ENCODE measurements around the gene KCNQ2. TPM values are rescaled to one million over a fixed set of nuclear protein-coding genes. Genes with fewer than 3 reads are reported as not detected.

The KCNQ2 gene
- total and polyA plus RNA-seq, 2 experiments from 2014 or later = 68.5 to 92.4 TPM

DNA sequence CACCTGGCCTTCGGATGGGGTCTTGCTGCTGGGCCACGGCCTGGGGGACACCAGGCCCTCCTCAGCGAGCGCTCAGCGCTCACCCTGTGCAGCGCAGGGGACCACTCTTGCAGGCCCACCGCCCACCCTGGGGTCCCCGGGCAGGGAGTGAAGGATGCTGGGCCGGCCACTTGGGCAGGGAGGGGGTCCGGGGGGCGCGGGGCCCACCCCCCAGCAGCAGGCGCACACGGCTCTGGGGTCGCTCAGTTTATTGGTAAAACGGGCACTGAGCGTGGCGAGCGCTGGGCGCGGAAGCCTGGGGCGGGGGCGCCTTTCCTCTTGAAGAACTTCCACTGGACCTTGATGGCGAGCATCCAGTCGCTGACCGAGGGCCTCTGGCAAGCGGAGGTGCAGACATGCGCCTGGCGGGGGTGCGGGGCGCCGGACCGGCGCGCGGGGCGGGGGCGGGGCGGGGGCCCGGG, 15.4 kb upstream of the KCNQ2 start (continued):
- TF ChIP-seq, protein P1, sequence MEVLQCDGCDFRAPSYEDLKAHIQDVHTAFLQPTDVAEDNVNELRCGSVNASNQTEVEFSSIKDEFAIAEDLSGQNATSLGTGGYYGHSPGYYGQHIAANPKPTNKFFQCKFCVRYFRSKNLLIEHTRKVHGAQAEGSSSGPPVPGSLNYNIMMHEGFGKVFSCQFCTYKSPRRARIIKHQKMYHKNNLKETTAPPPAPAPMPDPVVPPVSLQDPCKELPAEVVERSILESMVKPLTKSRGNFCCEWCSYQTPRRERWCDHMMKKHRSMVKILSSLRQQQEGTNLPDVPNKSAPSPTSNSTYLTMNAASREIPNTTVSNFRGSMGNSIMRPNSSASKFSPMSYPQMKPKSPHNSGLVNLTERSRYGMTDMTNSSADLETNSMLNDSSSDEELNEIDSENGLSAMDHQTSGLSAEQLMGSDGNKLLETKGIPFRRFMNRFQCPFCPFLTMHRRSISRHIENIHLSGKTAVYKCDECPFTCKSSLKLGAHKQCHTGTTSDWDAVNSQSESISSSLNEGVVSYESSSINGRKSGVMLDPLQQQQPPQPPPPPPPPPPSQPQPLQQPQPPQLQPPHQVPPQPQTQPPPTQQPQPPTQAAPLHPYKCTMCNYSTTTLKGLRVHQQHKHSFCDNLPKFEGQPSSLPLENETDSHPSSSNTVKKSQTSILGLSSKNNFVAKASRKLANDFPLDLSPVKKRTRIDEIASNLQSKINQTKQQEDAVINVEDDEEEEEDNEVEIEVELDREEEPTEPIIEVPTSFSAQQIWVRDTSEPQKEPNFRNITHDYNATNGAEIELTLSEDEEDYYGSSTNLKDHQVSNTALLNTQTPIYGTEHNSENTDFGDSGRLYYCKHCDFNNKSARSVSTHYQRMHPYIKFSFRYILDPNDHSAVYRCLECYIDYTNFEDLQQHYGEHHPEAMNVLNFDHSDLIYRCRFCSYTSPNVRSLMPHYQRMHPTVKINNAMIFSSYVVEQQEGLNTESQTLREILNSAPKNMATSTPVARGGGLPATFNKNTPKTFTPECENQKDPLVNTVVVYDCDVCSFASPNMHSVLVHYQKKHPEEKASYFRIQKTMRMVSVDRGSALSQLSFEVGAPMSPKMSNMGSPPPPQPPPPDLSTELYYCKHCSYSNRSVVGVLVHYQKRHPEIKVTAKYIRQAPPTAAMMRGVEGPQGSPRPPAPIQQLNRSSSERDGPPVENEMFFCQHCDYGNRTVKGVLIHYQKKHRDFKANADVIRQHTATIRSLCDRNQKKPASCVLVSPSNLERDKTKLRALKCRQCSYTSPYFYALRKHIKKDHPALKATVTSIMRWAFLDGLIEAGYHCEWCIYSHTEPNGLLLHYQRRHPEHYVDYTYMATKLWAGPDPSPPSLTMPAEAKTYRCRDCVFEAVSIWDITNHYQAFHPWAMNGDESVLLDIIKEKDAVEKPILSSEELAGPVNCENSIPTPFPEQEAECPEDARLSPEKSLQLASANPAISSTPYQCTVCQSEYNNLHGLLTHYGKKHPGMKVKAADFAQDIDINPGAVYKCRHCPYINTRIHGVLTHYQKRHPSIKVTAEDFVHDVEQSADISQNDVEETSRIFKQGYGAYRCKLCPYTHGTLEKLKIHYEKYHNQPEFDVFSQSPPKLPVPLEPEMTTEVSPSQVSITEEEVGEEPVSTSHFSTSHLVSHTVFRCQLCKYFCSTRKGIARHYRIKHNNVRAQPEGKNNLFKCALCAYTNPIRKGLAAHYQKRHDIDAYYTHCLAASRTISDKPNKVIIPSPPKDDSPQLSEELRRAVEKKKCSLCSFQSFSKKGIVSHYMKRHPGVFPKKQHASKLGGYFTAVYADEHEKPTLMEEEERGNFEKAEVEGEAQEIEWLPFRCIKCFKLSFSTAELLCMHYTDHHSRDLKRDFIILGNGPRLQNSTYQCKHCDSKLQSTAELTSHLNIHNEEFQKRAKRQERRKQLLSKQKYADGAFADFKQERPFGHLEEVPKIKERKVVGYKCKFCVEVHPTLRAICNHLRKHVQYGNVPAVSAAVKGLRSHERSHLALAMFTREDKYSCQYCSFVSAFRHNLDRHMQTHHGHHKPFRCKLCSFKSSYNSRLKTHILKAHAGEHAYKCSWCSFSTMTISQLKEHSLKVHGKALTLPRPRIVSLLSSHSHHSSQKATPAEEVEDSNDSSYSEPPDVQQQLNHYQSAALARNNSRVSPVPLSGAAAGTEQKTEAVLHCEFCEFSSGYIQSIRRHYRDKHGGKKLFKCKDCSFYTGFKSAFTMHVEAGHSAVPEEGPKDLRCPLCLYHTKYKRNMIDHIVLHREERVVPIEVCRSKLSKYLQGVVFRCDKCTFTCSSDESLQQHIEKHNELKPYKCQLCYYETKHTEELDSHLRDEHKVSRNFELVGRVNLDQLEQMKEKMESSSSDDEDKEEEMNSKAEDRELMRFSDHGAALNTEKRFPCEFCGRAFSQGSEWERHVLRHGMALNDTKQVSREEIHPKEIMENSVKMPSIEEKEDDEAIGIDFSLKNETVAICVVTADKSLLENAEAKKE (CRISPR knock-in tag; IDR thresholded peaks at IDR 0.05) = no peak
- TF ChIP-seq, protein P2, sequence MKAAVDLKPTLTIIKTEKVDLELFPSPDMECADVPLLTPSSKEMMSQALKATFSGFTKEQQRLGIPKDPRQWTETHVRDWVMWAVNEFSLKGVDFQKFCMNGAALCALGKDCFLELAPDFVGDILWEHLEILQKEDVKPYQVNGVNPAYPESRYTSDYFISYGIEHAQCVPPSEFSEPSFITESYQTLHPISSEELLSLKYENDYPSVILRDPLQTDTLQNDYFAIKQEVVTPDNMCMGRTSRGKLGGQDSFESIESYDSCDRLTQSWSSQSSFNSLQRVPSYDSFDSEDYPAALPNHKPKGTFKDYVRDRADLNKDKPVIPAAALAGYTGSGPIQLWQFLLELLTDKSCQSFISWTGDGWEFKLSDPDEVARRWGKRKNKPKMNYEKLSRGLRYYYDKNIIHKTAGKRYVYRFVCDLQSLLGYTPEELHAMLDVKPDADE (IDR thresholded peaks at IDR 0.05) = no peak
- no peak for TF ChIP-seq CREB1 (CRISPR knock-in tag; IDR thresholded peaks at IDR 0.05; ENCODE audit: low read depth)
- no peak for TF ChIP-seq STAT1 (IDR thresholded peaks at IDR 0.05; ENCODE audit: unreplicated experiment)
- no peak for TF ChIP-seq POLR2AphosphoS5 (IDR thresholded peaks at IDR 0.05; ENCODE audit: low read depth)

DNA sequence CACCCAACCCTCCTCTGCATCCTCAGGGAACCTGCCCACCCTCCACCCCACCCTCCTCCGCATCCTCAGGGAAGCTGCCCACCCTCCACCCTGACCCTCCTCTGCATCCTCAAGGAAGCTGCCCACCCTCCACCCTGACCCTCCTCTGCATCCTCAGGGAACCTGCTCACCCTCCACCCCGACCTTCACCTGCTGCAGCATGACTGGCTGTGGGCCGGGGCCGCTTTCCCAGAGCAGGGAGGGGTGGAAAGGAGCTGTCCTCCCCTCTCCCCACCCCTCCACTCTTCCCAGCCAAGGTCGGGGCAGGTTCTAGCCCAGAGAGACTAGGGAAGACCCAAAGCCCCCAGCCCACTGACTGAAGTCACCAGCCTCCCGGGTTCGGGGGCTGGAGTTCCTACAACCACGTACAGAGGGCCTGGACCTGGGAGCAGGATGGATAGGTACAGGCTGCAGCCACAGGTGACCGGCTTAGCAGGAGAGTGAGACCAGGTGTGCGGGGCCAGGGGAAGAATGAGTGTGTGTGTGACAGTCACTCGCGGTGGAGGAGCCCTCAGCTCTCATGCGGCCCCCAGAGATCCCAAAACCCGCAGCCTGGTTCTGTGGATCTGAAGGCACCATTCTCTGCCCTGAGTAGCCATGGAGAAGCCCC, 14.8 kb upstream of the KCNQ2 start:
- DNase-seq (ENCODE audit: low spot score) = no peak
- peak overlapping the region; percentile 79 for H3K4me2 ChIP-seq
- no peak for TF ChIP-seq ZNF114 (CRISPR knock-in tag; IDR thresholded peaks at IDR 0.05)
- TF ChIP-seq, protein P3, sequence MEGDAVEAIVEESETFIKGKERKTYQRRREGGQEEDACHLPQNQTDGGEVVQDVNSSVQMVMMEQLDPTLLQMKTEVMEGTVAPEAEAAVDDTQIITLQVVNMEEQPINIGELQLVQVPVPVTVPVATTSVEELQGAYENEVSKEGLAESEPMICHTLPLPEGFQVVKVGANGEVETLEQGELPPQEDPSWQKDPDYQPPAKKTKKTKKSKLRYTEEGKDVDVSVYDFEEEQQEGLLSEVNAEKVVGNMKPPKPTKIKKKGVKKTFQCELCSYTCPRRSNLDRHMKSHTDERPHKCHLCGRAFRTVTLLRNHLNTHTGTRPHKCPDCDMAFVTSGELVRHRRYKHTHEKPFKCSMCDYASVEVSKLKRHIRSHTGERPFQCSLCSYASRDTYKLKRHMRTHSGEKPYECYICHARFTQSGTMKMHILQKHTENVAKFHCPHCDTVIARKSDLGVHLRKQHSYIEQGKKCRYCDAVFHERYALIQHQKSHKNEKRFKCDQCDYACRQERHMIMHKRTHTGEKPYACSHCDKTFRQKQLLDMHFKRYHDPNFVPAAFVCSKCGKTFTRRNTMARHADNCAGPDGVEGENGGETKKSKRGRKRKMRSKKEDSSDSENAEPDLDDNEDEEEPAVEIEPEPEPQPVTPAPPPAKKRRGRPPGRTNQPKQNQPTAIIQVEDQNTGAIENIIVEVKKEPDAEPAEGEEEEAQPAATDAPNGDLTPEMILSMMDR (conservative IDR thresholded peaks at IDR 0.05; ENCODE audit: low read depth in 2 of 2) = no peak
- TF ChIP-seq EZH2 (IDR thresholded peaks at IDR 0.05; ENCODE audit: low read depth, unreplicated experiment) = no peak
- TF ChIP-seq NANOG (IDR thresholded peaks at IDR 0.05; ENCODE audit: borderline replicate concordance) = no peak
- no peak for TF ChIP-seq JUNB (IDR thresholded peaks at IDR 0.05; ENCODE audit: unreplicated experiment)

More for the DNA sequence above, 14.8 kb upstream of the KCNQ2 start:
- Histone ChIP-seq H3F3A (replicated peaks; ENCODE audit: low read depth) (no peaks in the 10 kb centered on the region), H2AFZ (no peak overlapping the region), H3K4me1 (ENCODE audit: insufficient read depth) (no peaks in the 10 kb centered on the region; the same call in 1 of the 2 replicates), H4K20me1 (replicated peaks; ENCODE audit: insufficient read depth) (no peaks in the 10 kb centered on the region), H3K79me2 (replicated peaks; ENCODE audit: insufficient read depth) (no peaks in the 10 kb centered on the region), H3K36me3 (ENCODE audit: insufficient read depth) (no peaks in the 10 kb centered on the region), H3K27me3 (ENCODE audit: insufficient read depth) (peaks cover 27% of the 10 kb centered on the region), H3K9me2 (ENCODE audit: insufficient read depth) (0 out of 2 replicates have a peak, but pooled peaks cover 5% of the 10 kb centered on the region), H3K4me3 (peak overlapping the region; percentile 51), H3K27ac (ENCODE audit: low read depth) (no peak overlapping the region)
- H3K36me3 Mint-ChIP-seq (ENCODE audit: low read depth) = peaks cover 13% of the 10 kb centered on the region
- H3K9me3 Mint-ChIP-seq = peaks cover 4% of the 10 kb centered on the region; the same call in 2 of the 3 replicates
- no peak overlapping the region for H3K27ac Mint-ChIP-seq
- ATAC-seq = peak; percentile 6
- peak overlapping the region; percentile 56 for H3K4me3 Mint-ChIP-seq
- peaks cover 13% of the 10 kb centered on the region for H3K4me1 Mint-ChIP-seq
- H3K27me3 Mint-ChIP-seq (ENCODE audit: insufficient read depth, low read depth, poor library complexity) = peaks cover 39% of the 10 kb centered on the region

Measured in GM23338 (cell line).